Endometrial microvascular endothelial cells (primary cell): ENCODE data around the gene SAP25. TPM values are rescaled to one million over a fixed set of nuclear protein-coding genes. Genes with fewer than 3 reads are reported as not detected.

Experiments used
- in situ Hi-C: cut with HindIII; loops from 2 replicates; pipeline ENCODE4 v1.10.0; 2017; ENCODE audit warnings: low sequenced_read_pairs, low pct_unique_long_range_greater_than_20kb; ENCODE audit errors: inconsistent ontology term
- total RNA-seq: library from RNA; depleted of rRNA; stranded (reverse); fragments of >200 nt; gene quantifications from one replicate; pipeline ENCODE4 v1.2.3, GENCODE V29; 2015; ENCODE audit errors: inconsistent ontology term

SAP25 gene
- total RNA-seq, 1 donor from 2014 or later = 0.19 TPM

DNA sequence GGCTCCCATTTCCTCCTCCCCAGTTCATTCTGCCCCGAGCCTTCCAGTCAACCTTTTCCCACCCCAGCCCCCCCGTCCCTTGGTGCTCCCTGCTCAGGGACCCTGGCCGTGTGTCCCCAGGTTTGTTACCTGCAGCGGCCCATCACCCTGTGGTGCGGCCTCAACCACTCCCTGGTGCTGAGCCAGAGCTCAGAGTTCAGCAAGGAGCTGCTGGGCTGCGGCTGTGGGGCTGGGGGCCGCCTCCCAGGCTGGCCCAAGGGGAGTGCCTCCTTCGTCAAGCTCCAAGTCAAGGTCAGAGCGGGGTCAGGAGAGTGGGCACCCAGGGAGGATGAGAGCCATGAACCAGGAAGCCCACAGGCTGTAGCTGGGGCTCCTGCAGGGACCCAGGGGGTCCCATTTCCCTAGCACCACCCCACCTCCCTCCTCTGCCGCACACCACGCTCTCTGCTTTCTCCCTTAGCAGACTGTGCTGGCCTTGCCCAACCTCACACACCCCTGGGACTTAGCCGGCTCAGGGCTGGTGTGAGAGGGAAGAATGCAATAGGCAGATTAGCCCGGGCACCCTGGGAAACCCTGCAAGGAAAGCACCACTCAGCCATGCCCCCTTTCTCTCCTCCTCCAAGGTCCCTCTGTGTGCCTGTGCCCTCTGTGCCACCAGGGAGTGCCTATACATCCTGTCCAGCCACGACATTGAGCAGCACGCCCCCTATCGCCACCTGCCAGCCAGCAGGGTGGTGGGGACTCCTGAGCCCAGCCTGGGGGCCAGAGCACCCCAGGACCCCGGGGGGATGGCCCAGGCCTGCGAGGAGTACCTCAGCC is 26.4 kb upstream of the SAP25 start:
- in situ Hi-C loops = no loop called here

DNA sequence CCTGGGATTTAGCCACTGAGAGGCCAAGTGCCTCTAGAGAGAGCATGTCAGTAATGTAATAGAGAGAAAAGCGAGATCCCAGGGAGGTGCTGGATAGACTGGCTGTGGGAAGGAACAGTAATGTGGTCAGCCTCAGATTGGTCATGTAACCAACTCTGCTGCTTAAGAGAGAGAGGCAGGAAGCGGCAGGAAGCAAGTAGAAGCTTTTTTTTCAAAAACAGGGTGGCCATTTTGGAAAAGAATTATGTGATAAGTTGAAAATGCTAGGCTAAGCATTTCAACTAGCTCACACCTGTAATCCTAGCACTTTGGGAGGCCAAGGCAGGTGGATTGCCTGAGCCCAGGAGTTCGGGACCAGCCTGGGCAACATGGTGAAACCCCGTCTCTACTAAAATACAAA is 24.7 kb upstream of the SAP25 start:
- in situ Hi-C loops = no loop called here

DNA sequence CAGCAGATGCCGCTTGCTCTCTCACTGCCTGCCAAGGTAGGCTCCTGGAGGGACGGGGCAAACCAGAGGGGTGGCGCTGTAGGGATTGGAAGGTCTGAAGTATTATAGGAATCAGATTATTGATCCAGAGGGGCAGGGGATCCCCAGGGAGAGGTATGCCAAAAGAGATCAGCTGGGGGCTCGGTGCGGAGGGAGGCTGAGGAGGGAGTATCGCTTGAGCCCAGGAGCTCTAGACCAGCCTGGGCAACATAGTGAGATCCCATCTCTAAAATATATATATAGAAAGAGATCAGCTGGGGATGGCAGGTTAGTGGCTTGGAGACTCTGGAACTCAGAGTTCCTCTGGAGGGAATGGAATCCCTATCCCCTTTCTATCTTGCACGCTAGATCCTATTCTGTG is 21.5 kb upstream of the SAP25 start:
- in situ Hi-C loops = no loop called here

DNA sequence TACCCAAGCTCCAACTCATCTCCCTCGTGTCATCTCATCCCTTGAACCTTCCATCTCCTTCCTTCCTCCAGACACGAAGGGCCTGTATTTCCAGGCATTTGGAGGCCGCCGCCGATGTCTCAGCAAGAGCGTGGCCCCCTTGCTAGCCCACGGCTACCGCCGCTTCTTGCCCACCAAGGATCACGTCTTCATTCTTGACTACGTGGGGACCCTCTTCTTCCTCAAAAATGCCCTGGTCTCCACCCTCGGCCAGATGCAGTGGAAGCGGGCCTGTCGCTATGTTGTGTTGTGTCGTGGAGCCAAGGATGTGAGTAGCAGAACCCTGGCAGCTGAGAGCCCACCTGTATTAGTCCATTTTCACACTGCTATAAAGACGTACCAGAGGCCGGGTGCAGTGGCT is 17.9 kb upstream of the SAP25 start:
- in situ Hi-C loops = no loop called here

DNA sequence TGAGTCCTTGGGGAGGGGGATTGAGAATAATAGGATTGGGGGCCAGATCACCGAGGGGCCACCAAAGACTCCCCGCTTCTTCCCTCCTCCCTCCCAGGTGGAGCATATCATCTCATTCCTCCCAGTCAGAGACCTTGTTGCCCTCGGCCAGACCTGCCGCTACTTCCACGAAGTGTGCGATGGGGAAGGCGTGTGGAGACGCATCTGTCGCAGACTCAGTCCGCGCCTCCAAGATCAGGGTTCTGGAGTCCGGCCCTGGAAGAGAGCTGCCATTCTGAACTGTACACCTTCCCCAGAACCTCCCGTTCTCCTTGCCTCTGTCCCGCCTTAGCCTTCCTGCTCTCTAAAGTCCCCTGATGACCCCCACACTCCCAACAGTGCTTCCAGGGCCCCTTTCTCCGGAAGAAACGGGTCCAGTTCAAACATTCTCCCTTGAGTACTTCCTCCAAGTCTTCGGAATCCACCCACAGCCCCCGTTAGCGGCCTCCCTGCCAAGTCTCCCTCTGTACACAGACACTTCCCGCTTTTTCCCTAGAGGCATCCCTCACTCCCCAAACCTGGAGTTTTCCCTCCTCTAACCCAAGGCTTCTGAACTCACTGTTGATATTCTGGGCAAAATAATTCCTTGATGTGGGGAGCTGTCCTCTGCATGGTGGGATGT is 16.5 kb upstream of the SAP25 start:
- in situ Hi-C loops = no loop called here

DNA sequence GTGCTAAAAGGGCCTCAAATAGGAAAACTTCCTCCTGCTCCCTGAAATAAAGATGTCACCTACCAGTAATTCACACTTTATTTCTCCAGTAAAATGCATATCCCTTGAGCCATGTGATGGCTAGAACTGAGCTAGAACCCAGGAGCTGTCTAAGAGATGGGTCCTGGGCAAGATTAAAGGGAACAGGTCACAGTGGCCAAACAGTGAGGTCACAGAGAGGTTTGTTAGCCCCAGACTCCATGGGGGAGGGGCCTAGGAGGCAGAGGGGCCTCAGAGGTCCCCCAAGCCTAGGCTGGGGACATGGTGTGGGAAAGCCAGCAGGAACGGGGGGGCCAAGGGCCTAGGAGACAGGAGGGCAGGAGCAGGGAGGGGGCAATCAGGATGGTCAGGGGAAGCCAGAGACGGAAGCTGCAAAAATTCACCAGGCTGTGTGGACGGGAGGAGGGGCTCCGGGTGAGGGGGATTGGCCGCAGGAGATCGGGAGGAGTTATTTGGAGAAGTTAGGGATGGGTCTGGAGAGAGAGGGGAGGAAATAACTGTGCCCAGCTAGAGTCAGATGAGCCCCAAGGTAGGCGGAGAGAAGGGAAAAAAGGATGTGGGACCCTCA is 15.7 kb upstream of the SAP25 start:
- in situ Hi-C loops = no loop called here

DNA sequence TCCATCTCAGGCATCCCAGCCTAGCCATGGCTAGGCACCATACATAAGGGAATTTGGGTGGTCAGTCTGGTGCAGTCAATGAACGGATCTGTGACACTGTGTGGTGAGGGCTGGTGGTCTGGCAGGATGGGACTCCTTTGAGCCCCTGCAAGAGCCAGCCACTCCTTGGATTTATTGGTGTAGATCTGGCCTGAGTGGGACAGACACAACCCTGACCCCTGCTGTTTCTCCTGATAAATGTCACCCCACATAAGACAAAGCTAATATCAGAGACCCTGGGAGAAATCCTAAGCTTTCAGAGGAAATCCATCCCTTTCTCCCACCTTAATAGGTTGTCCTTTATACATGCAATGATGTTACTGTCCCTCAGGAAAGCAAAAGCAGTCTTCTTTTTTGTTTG is 14.7 kb upstream of the SAP25 start:
- in situ Hi-C loops = no loop called here

DNA sequence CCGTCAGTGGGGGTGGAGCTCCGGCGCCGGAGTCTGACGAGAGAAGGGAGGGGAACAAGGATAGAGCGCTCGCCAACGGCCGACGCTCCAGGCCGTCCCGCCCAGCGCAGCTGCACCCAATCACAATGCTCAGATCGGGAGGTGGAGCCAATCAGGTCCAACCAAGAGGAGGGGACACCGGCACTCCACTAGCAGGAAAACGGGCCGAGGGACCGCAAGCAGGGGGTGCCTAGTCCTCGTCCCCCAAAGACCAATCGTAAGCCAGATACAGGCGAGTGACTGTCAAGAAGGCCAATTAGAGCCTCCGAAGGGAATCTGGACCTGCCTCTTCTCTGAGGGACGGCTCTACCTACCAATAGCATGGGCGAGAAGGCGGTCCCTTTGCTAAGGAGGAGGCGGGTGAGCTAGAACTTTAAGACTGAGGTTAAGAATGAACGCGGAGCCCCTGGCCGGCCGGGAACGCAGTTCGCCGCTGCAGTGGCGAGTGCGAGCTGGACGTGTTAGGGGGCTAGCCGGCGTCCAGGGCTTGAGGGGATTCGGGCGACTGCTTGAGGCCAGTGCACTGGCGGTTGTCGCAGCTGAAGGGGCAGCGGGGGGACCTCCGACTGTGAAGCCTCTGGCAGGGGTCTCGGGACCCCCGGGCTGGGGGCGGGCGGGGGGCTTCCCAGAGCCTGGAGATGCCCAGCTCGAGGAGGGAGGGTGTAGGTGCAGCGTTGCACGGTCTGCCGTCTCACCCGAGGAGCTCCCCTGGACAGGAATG is 12.7 kb upstream of the SAP25 start, which contains the start of gene FBXO24:
FBXO24 (plus strand) TSS at position 63 of the 760 bp plus-strand sequence; CDS start at position 361, 298 bp downstream.
- in situ Hi-C loops = no loop called here

DNA sequence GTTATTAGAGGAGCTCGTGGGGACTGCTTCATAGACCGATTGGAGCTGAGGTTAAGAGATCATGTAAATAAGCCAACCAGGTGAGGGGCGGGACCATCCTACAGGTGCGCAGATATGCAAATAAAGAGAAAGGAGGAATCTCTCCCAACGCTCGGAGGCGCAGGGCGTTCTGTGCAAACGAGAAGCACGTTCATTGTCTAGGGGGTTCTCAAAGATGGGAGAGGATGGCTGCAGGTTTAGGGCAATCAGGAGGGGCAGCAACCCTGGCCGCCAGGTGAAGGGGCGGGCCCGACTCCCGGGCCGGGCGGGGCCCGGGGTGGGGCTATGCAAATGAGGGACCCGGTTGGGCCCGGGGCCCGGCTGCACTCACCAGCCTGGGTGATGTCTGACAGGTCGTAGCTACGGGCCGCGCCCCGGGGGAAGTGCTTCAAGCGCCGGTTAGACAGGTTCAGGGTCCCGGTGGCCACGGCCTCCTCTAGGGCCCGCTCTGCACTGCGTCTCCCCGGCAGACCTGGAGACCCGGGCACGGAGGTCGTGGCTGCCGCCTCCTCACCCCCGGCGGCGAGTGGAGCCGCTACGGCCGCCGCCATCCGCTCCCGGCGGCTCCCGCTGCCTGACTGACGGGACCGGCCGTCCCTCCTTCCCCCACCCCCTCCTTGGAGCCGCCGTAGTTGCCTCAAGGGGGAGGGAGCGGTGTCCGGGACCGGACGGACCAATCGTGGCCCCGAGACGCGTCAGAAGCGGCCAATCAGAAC is 12.0 kb upstream of the SAP25 start, which contains the start of gene LRCH4:
LRCH4 (minus strand) TSS at position 619 of the 755 bp plus-strand sequence; CDS start at position 590, 29 bp downstream.
- in situ Hi-C loops = no loop called here

DNA sequence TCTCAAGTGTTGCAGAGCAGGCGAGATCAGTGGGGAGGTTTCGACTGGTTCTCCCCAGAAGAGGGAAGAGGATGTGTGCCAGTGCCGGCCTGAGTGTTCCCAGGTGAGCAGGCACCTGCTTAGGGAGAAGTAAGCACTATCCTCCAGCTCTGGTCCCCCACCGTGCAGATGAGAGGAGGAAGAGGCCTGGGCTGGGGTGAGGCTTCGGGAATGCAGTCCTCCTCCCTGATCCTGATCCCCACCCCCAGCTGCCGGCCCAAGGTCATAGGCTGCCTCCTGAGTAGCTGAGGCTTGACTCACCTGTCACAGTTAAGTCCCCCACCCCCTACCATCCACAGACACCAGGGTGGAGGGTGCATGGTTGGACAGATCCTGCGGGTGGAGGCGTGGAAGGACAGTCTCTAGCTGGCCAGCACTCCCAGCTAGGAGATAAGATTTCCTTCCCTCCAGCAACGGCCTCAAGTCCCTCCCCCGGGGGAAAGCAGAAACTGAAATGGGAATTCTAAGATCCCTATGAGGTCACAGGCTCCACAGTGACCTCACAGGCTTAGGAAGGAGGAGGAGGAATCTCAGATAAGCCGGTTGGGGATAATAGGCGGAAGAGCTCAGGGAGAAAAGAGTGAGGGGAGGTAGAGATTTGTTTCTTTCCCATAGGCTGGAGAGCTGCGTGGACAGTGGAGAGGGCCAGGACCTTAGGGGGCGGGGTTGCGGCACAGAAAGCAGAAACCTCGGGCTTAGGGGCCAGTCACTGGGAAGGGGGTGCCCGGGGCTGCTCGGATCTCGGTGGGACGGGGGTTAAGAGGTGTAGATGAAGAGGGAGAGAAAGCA is 11.2 kb upstream of the SAP25 start:
- in situ Hi-C loops = no loop called here

DNA sequence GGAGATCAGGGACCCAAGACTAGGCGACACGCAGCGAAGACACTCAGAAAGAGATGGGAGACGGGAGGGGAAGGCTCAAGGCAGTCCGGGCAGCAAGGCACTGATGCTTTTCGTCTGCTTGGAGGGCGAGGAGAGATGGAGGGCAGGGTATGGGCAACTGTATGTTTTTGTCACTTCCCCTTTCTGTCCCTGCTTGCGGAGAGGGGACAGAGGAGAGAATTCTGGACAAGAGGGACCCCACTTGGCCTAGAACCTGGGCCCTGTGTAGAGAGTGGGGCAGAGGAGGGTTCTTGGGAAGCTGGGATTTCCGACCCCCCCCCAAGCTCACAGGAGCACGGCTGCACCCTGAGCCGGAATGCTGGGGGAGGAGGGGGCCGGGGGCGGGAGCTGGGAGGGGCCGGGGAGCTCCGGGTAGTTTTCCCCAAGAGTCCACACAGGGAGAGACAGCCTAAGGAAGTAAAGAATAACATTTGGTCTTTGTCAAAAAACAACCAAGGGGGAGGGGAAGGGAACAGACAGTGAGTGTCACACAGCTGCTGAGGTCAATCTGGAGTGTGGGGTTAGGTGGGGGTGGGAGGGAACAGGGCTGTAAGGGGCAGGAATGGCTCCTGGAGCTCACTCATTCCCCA is 10.5 kb upstream of the SAP25 start:
- in situ Hi-C loops = no loop called here

DNA sequence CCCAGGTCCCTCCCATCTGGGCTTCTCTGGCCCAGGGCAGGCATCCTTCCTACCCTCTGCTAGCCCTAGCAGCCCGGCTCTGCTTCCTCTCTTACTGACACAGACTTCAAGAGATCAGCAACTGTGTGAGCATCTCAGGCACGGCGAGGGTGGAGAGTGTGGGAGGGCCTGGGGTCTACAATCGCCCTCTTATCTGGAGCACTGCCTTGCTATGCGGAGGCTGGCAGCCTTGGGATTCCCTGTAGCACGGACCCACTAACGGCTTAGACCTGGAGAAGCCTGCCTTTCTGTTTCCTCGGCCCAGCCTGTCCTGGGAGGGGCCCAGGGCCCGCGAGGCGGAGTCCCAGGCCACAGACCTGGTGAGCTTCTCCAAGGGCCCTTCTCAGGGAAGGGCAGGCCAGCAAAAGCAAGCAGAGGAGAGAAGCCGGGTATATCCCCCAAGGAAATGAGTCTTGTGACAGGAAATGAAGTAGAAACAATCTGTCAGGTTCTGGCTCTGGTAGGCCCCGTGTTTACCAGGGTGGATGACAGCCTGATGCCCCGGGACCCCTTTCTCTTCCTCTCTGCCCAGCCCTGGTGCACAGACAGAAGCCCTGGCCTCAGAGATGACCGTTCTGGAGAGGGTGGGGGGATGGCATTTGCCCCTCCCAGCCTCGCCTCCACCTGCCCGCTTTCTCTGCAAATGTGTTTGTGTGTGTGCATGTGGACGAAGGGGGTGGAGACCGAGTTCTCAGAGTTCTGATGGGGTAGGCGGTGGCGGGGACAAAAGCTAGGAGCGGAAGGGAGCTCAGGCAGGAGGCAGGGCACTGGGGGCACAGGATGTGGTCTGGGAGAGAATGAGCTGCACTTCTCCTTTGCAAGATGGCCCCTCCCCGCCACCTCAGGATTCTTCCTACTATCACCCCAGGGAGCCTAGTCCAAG is 9.7 kb upstream of the SAP25 start:
- in situ Hi-C loops = no loop called here

DNA sequence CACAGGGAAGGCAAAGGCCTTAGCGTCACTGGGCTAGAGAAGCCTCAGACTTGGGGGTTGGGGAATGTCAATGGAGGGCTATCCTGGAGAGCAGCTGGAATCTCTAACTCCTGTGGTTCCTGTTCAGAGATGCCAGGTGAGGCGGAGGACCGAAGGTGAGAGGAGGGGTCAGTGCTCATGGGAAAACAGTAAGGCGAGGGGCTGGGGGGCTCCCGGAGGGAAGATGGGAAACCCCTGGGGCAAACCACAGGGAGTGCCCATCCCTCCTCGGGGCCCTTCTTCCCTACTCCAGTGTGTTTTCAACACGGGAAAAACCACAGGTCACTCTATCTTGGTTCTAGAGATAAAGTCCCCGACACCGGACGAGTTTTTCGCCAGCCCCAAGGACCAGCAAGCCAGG is 8.9 kb upstream of the SAP25 start:
- in situ Hi-C loops = no loop called here

DNA sequence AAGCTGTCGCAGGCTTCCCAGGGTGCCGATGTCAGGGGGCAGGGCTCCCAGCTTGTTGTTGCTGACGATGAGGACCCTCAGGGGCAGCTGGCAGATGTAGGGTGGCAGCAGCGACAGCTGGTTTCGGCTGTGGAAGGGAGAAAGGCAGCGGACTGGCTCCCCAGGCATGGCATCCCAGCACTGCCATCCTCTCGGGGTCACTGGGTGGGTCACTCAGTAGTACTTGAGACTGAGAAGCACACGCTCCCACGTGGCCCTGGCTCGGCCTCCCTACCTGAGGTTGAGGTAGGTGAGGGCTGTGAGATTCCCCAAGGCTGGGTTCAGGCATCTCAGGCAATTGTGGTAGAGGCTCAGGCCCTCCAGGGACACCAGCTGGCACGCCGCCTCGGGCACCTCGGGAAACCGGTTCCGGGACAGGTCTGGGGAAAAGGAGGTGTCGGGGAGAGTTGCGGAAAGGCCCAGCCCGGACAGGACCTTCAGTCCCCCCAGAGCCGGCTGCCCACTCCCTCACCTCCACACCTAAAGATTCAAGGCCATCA is 8.4 kb upstream of the SAP25 start:
- in situ Hi-C loops = no loop called here

DNA sequence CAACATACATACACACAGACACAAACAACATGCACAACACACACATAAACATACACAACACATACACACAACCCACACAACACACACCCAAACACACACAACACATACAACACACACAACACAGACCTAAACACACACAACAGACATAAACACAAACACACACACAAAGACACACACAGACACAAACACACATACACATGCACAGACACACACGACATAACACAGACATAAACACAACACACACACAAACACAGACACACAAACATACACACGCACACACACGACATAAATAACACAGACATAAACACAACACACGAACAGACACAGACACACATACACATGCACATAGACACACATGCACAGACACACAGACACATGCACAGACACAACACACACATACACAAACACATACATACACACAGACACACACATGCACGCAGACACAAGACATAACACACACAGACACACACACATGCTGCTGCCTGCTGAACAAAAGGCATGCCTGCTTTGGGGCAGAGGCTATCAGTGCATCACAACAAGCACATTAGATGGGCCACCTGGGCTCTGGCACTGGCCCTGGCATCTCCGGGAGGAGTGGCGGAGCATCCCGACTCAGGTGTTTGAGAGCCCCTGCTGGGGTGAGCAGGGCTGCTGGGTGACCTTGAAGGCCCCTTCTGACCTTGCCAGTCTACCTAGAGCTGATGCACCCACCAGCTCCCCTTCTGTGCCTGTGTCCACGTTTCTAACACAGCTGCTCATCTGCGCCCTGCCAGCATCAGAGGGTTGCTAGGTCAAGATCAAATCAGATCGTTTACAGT is 7.0 kb upstream of the SAP25 start:
- in situ Hi-C loops = no loop called here
